Subcutaneous preadipocyte (primary cell): Measurements from ENCODE around the gene SEMA3B. TPM values are rescaled to one million over a fixed set of nuclear protein-coding genes. Genes with fewer than 3 reads are reported as not detected.

Source experiments
- small RNA-seq: library from RNA; depleted of rRNA; stranded (forward); fragments of <200 nt; gene quantifications from one replicate; pipeline ENCODE3, GENCODE V24; 2012
- total RNA-seq: library from RNA; depleted of rRNA; stranded (reverse); fragments of >200 nt; gene quantifications from 2 replicates; pipeline ENCODE4 v1.2.3, GENCODE V29; 2012

Gene SEMA3B
- 0.59 and 0.73 TPM in 2 replicates for total RNA-seq

DNA sequence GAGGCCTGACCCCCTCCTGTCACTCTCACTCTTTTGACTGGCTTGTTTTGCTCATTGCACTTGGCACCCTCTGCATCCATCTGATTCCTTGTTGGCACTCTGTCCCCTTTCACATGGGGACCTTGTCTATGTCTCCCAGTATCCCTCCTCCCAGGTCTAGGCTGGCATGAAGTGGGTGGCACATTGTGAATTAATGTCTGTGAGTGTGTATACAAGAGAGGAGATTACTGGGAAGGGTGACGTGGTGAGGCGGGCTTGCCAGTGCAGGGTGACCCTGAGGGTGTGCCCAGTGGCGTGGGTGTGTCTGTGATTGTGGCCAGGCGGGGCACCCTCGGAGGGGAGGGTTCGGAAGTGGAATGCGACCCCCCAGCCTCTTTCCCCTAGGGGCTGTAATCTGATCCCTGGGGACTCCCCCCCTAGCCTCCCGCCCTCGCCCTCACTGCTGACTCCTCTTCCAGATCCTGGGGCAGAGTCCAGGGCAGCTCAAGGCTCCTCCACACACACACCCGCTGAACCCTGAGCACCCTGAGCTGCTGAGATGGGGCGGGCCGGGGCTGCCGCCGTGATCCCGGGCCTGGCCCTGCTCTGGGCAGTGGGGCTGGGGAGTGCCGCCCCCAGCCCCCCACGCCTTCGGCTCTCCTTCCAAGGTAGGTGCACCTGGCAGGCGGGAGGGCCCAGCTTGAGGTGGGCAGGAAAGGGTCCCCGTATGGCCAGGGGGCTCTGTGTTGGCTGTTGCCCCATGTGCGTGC, at the start of gene SEMA3B:
TSS of gene SEMA3B (plus strand) at position 445 of the 749 bp plus-strand sequence. CDS start at position 539, 94 bp downstream.

DNA sequence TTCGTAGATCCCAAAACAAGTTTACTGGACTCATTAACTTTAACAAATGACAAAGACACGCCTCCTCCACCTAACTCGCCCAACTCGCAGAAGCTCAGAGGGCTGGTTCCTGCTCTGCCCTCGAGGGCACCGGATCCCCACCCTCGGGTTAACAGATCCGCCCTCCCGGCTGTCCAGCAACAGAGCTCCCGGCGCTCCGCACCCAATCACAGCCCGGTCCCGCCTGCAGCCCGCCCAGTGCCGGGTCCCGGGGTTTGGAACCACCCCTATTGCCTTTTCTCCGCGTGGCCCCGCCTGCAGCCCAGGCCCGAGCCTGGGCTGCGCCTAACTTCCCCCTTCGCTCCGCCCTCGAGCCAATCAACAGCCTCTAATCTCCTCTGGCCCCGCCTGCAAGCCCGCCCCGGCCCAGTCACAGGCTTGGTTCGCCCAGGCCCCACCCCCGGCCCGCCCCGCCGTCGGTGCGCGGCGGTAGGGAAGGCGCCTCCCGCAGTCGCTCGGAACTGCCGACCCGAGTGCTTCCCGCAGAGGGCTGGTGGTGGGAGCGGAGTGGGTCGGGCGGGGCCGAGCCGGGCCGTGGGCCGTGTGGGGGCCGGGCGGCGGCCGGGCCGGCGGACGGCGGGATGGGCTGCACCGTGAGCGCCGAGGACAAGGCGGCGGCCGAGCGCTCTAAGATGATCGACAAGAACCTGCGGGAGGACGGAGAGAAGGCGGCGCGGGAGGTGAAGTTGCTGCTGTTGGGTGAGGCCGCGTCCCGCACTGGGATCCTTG, 33.0 kb upstream of the SEMA3B start, which contains the start of gene GNAI2:
TSS of gene GNAI2 (plus strand) at position 489 of the 768 bp plus-strand sequence. CDS start at position 621, 132 bp downstream.

DNA sequence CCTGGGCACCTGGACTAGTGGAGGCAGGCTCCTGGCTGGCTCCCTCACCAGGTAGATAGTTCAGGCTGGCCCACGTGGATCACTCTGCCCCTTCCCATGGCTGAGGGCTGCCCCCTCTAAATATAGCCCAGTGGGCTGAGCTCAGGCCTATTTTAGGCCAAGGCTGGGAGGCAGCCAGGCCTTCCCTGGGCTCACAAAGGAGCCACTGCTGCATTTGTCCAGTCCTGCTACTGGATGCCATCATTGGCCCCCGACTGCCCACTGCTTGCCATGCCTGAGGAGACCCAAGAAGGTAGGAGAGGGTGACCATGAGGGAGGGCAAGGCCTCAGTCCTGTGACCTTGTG, 9.9 kb downstream of the SEMA3B start, which contains the start of gene LSMEM2:
TSS of gene LSMEM2 (plus strand) at position 208 of the 345 bp plus-strand sequence. CDS start at position 235, 27 bp downstream.

DNA sequence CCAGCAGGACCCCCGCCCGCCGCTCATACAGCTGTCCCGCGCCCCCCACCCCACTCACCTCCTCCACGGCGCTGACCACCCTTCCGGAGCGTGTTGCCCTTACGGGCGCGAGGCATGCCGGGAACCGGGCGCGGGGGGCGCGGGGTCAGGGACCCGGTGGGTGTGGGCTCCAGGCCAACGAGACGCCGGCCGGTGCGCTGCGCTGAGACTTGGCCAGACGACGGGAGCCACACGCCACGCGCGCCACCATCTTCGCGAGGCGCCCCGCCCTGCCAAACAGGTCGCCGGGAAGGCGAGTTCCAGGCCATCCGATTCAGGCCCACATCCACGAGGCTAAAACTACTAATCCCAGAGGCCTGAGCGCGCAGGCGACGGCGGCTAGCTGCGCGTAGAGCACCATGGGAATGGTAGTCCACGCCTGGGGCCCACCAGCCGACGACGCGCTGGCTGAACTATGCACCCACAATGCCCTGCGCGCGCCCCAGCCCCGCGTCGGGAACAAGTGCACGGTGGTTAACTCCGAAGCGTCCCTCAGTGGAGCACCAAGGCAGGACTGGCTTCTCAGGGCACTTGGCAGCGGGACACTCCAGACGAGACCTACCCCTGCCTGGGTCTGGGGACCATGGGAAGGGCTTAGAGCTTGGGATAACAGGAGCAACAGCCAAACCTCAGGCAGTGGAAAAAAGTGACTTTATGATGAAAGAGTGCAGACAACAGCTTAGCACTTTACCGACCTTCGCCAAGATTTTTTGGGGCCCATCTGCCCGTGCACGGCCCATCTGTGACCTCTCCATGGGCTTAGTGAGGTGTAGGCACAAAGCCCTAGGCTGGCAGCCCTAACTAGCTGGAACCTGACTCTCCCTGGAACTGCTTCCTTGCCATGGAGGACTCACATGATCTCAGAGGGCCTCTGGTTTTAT, 23.5 kb downstream of the SEMA3B start, which contains the start of gene IFRD2:
TSS of gene IFRD2 (minus strand) at position 271 of the 920 bp plus-strand sequence. CDS start at position 116, 155 bp downstream.

DNA sequence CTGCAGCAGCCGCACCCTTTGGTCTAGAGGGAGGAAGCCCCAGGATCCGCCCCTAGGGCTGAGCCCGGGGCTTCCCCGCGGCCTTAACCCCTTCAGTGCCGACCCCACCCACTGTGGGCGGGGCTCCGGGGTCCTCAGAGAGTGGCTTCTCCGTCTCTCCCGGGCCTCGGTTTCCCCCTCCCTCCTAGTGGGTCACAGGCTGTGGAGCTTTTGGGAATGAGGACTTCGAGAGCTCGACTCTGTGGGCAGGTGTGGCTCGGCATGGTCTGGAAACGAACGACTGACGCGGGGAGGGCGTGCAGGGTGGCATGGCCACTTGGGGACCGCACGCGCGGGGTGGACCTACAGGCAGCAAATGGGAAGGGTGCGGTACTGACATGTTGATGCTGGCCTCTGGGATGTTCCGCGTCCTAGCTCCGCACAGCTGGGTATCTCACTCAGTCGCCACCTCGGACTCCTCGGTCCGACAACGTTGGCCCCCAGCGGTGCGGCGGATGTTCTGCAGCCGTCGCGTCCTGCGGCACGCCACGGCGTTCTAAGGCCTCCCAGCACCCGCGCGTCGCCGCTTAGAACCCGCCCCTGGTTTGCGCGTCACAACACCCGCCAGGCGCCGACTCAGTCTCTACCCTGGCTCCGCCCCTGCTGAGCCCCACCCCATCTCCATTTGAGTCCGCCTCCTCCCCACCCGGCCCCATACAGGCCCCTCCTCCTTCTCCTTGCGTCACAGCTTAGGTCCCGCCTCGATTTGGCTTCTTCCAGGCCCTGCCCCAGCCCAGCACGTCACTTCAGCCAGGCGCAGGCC, 30.1 kb downstream of the SEMA3B start, which contains the start of the genes HYAL3 and NAA80:
TSS of gene HYAL3 (minus strand) at position 570 of the 802 bp plus-strand sequence. CDS start 3,803 bp downstream, outside the sequence.
TSS of gene NAA80 (minus strand) at position 570 of the 802 bp plus-strand sequence. CDS start 1,942 bp downstream, outside the sequence.

GRCh38 chr3:50303013-50303815, 34.3 kb downstream of the SEMA3B start, which contains the start of gene HYAL1:
TSS of gene HYAL1 (minus strand) at chr3:50303574. CDS start at chr3:50302956, 618 bp downstream.

GRCh38 chr3:50322386-50323091, 53.6 kb downstream of the SEMA3B start, which contains the start of gene HYAL2:
TSS of gene HYAL2 (minus strand) at chr3:50322745. CDS start at chr3:50320489, 2,256 bp downstream.

Small RNA genes within 50 kb of the gene (small RNA-seq; reads per million reads assigned to genes)
- gene MIR5787, result not detected

Other genes with a start within 250 kb of the SEMA3B start
- gene RBM5, start 180.2 kb upstream of the SEMA3B start, total RNA-seq, result 126 and 161 TPM in 2 replicates
- gene SEMA3F, start 113.8 kb upstream of the SEMA3B start, total RNA-seq, result 0.73 and 6.5 TPM in 2 replicates
- gene GNAT1, start 77.5 kb upstream of the SEMA3B start, total RNA-seq, result not detected in 2 replicates
- not detected in 2 replicates for gene SLC38A3, start 63.9 kb upstream of the SEMA3B start, total RNA-seq
- 231 and 232 TPM in 2 replicates for gene GNAI2, start 32.9 kb upstream of the SEMA3B start, total RNA-seq
- gene LSMEM2, start 9.9 kb downstream of the SEMA3B start, total RNA-seq, result not detected in 2 replicates
- 133 and 152 TPM in 2 replicates for gene IFRD2, start 23.3 kb downstream of the SEMA3B start, total RNA-seq
- 3.3 and 5.7 TPM in 2 replicates for gene HYAL3, start 30.3 kb downstream of the SEMA3B start, total RNA-seq
- 11.5 and 15.8 TPM in 2 replicates for gene NAA80, start 30.3 kb downstream of the SEMA3B start, total RNA-seq
- 2.7 and 3.7 TPM in 2 replicates for gene HYAL1, start 34.4 kb downstream of the SEMA3B start, total RNA-seq
- 32.0 and 34.4 TPM in 2 replicates for gene HYAL2, start 53.6 kb downstream of the SEMA3B start, total RNA-seq
- gene TUSC2, start 59.1 kb downstream of the SEMA3B start, total RNA-seq, result 10.7 and 11.9 TPM in 2 replicates
- gene RASSF1, start 71.7 kb downstream of the SEMA3B start, total RNA-seq, result 23.9 and 25.0 TPM in 2 replicates
- gene ZMYND10, start 76.6 kb downstream of the SEMA3B start, total RNA-seq, result under 0.01 and 0.20 TPM in 2 replicates
- gene NPRL2, start 81.6 kb downstream of the SEMA3B start, total RNA-seq, result 23.5 and 28.7 TPM in 2 replicates
- 18.8 and 25.4 TPM in 2 replicates for gene CYB561D2, start 81.7 kb downstream of the SEMA3B start, total RNA-seq
- gene TMEM115, start 90.4 kb downstream of the SEMA3B start, total RNA-seq, result 54.2 and 55.9 TPM in 2 replicates
- not detected in 2 replicates for gene CACNA2D2, start 234.5 kb downstream of the SEMA3B start, total RNA-seq